ENCODE results near the gene NUP210. TPM values are rescaled to one million over a fixed set of nuclear protein-coding genes. Genes with fewer than 3 reads are reported as not detected.

Gene NUP210
- total and polyA plus RNA-seq, 3 experiments from 2014 or later: 87.4 to 146 (median 143) TPM

GRCh38 chr3:13427662-13428603, 7.8 kb upstream of the NUP210 start:
- H3K9me3 ChIP-seq (ENCODE audit: low read length): no peaks in the 10 kb centered on the region
- peaks cover 36% of the 10 kb centered on the region for H3K4me1 ChIP-seq (ENCODE audit: insufficient read depth, low read length)
- Mint-ChIP-seq H3K4me1 (peaks cover 14 to 35% (median 26%) of the 10 kb centered on the region in 3 donors), H3K27me3 (no peaks in the 10 kb centered on the region), H3K4me3 (peak overlapping the region; percentile 25 to 71 (median 49)), H3K27ac (peak overlapping the region; percentile 43 to 94 (median 86)), H3K9me3 (no peaks in the 10 kb centered on the region), H3K36me3 (no peaks in the 10 kb centered on the region)
- no peak overlapping the region for H3K4me3 ChIP-seq (ENCODE audit: low read length)
- no peaks in the 10 kb centered on the region for H3K36me3 ChIP-seq (ENCODE audit: insufficient read depth, low read length)
- POLR2A ChIA-PET: interaction anchor here (0.6 to 0.8 kb wide), 4 partner anchors 13 to 849 kb away, joined by 3 to 7 read pairs (median 4); no protein-coding TSS in a partner anchor
- CTCF ChIA-PET: interaction anchor here (0.9 to 4.3 kb wide), 6 partner anchors 8 to 121 kb away, joined by 3 to 31 read pairs (median 3); partner anchors contain the start of gene NUP210
- no peaks in the 10 kb centered on the region for H3K27me3 ChIP-seq (ENCODE audit: insufficient read depth, low read length, poor library complexity, severe bottlenecking)
- H3K27ac ChIP-seq (ENCODE audit: low read depth, low read length): no peak overlapping the region
- DNase-seq: peak in 2 of 5 donors; percentile 37 to 60

GRCh38 chr3:13426591-13426990, 6.5 kb upstream of the NUP210 start:
- H3K27ac Mint-ChIP-seq: peak overlapping the region in 1 of 8 donors; percentile 63
- peaks cover 23 to 44% (median 35%) of the 10 kb centered on the region in 3 donors for H3K4me1 Mint-ChIP-seq
- DNase-seq: no peak
- peaks cover 45% of the 10 kb centered on the region for H3K4me1 ChIP-seq (ENCODE audit: insufficient read depth, low read length)
- no peak overlapping the region for H3K27ac ChIP-seq (ENCODE audit: low read depth, low read length)
- POLR2A ChIA-PET: interaction anchor here (1.0 to 1.2 kb wide), 2 partner anchors 9 to 11 kb away, joined by 3 to 4 read pairs; no protein-coding TSS in a partner anchor
- CTCF ChIA-PET: interaction anchor here (0.7 to 4.3 kb wide), 3 partner anchors 10 to 35 kb away, joined by 3 to 31 read pairs (median 11); no protein-coding TSS in a partner anchor
- H3K9me3 ChIP-seq (ENCODE audit: low read length): no peaks in the 10 kb centered on the region
- H3K9me3 Mint-ChIP-seq: no peaks in the 10 kb centered on the region
- no peaks in the 10 kb centered on the region for H3K36me3 Mint-ChIP-seq
- H3K36me3 ChIP-seq (ENCODE audit: insufficient read depth, low read length): no peaks in the 10 kb centered on the region
- H3K4me3 ChIP-seq (ENCODE audit: low read length): no peak overlapping the region
- H3K4me3 Mint-ChIP-seq: no peak overlapping the region
- no peaks in the 10 kb centered on the region for H3K27me3 ChIP-seq (ENCODE audit: insufficient read depth, low read length, poor library complexity, severe bottlenecking)
- no peaks in the 10 kb centered on the region for H3K27me3 Mint-ChIP-seq

- Histone ChIP-seq H3K4me3 (ENCODE audit: low read length) (no peak overlapping the region), H3K4me1 (ENCODE audit: insufficient read depth, low read length) (peaks cover 51% of the 10 kb centered on the region), H3K27me3 (ENCODE audit: insufficient read depth, low read length, poor library complexity, severe bottlenecking) (no peaks in the 10 kb centered on the region), H3K9me3 (ENCODE audit: low read length) (no peaks in the 10 kb centered on the region), H3K36me3 (ENCODE audit: insufficient read depth, low read length) (no peaks in the 10 kb centered on the region), H3K27ac (ENCODE audit: low read depth, low read length) (no peak overlapping the region)
- H3K27me3 Mint-ChIP-seq: no peaks in the 10 kb centered on the region
- DNase-seq: no peak
- peak overlapping the region in 3 of 8 donors; percentile 24 to 93 (median 82) for H3K27ac Mint-ChIP-seq
- ChIA-PET CTCF (interaction anchor here (2.3 to 4.3 kb wide), 2 partner anchors 9 to 27 kb away, joined by 11 to 31 read pairs; no protein-coding TSS in a partner anchor), POLR2A (interaction anchor here (0.9 to 1.2 kb wide), 2 partner anchors 8 to 11 kb away, joined by 3 read pairs; no protein-coding TSS in a partner anchor)
- peaks cover 0 to 2% (median 0%) of the 10 kb centered on the region in 5 donors for H3K9me3 Mint-ChIP-seq
- peaks cover 0 to 2% (median 0%) of the 10 kb centered on the region in 3 donors for H3K36me3 Mint-ChIP-seq
- H3K4me1 Mint-ChIP-seq: peaks cover 32 to 53% (median 44%) of the 10 kb centered on the region in 3 donors
- peak overlapping the region in 1 of 7 donors; percentile 36 for H3K4me3 Mint-ChIP-seq
Measured at GRCh38 chr3:13425689-13426088, 5.6 kb upstream of the NUP210 start.

- no peaks in the 10 kb centered on the region for H3K9me3 ChIP-seq (ENCODE audit: low read length)
- Mint-ChIP-seq H3K27me3 (no peaks in the 10 kb centered on the region), H3K9me3 (peaks cover 0 to 3% (median 0%) of the 10 kb centered on the region in 5 donors), H3K4me1 (peaks cover 33 to 54% (median 44%) of the 10 kb centered on the region in 3 donors), H3K27ac (peak overlapping the region in 2 of 8 donors; percentile 15 to 47), H3K36me3 (peaks cover 0 to 3% (median 0%) of the 10 kb centered on the region in 3 donors), H3K4me3 (no peak overlapping the region)
- no peak overlapping the region for H3K27ac ChIP-seq (ENCODE audit: low read depth, low read length)
- CTCF ChIA-PET: interaction anchor here (2.3 to 4.3 kb wide), 2 partner anchors 9 to 28 kb away, joined by 11 to 31 read pairs; no protein-coding TSS in a partner anchor
- H3K4me1 ChIP-seq (ENCODE audit: insufficient read depth, low read length): peaks cover 51% of the 10 kb centered on the region
- no peaks in the 10 kb centered on the region for H3K27me3 ChIP-seq (ENCODE audit: insufficient read depth, low read length, poor library complexity, severe bottlenecking)
- no peak for DNase-seq
- POLR2A ChIA-PET: interaction anchor here (0.9 kb wide), 1 partner anchor 10 kb away, joined by 3 read pairs; no protein-coding TSS in a partner anchor
- no peak overlapping the region for H3K4me3 ChIP-seq (ENCODE audit: low read length)
- no peaks in the 10 kb centered on the region for H3K36me3 ChIP-seq (ENCODE audit: insufficient read depth, low read length)
Measured at GRCh38 chr3:13424865-13425617, 4.9 kb upstream of the NUP210 start.

- H3K27me3 Mint-ChIP-seq: no peaks in the 10 kb centered on the region
- no peak overlapping the region for H3K27ac ChIP-seq (ENCODE audit: low read depth, low read length)
- H3K9me3 Mint-ChIP-seq: peaks cover 0 to 3% (median 0%) of the 10 kb centered on the region in 5 donors
- no peaks in the 10 kb centered on the region for H3K9me3 ChIP-seq (ENCODE audit: low read length)
- H3K4me1 Mint-ChIP-seq: peaks cover 31 to 51% (median 41%) of the 10 kb centered on the region in 3 donors
- ChIA-PET CTCF (interaction anchor here (2.3 kb wide), 1 partner anchor 28 kb away, joined by 11 read pairs; no protein-coding TSS in a partner anchor), POLR2A (no interaction called here)
- H3K4me3 ChIP-seq (ENCODE audit: low read length): no peak overlapping the region
- no peak for DNase-seq
- no peak overlapping the region for H3K4me3 Mint-ChIP-seq
- peaks cover 0 to 4% (median 0%) of the 10 kb centered on the region in 3 donors for H3K36me3 Mint-ChIP-seq
- H3K27me3 ChIP-seq (ENCODE audit: insufficient read depth, low read length, poor library complexity, severe bottlenecking): no peaks in the 10 kb centered on the region
- peak overlapping the region in 3 of 8 donors; percentile 15 to 88 (median 68) for H3K27ac Mint-ChIP-seq
- no peaks in the 10 kb centered on the region for H3K36me3 ChIP-seq (ENCODE audit: insufficient read depth, low read length)
- peaks cover 49% of the 10 kb centered on the region for H3K4me1 ChIP-seq (ENCODE audit: insufficient read depth, low read length)
Measured at GRCh38 chr3:13424141-13424844, 4.2 kb upstream of the NUP210 start.

GRCh38 chr3:13420831-13421765, 976 bp upstream of the NUP210 start:
- H3K4me3 ChIP-seq (ENCODE audit: low read length): peak overlapping the region; percentile 69
- peak; percentile 75 to 89 (median 87) for DNase-seq
- H3K4me1 ChIP-seq (ENCODE audit: insufficient read depth, low read length): peaks cover 60% of the 10 kb centered on the region
- Mint-ChIP-seq H3K27ac (peak overlapping the region; percentile 94 to 100 (median 100)), H3K9me3 (peaks cover 0 to 3% (median 0%) of the 10 kb centered on the region in 5 donors), H3K4me1 (peaks cover 44 to 65% (median 59%) of the 10 kb centered on the region in 3 donors), H3K27me3 (peaks cover 0 to 4% of the 10 kb centered on the region in 2 donors), H3K4me3 (peak overlapping the region; percentile 87 to 99 (median 95)), H3K36me3 (peaks cover 0 to 12% (median 0%) of the 10 kb centered on the region in 3 donors)
- ChIA-PET CTCF (interaction anchor here (1.0 to 10.7 kb wide), 4 partner anchors 11 to 460 kb away, joined by 3 to 106 read pairs (median 4); no protein-coding TSS in a partner anchor), POLR2A (interaction anchor here (0.6 to 1.1 kb wide), 6 partner anchors 10 to 758 kb away, joined by 3 read pairs; no protein-coding TSS in a partner anchor)
- H3K27ac ChIP-seq (ENCODE audit: low read depth, low read length): peak overlapping the region; percentile 88
- no peaks in the 10 kb centered on the region for H3K27me3 ChIP-seq (ENCODE audit: insufficient read depth, low read length, poor library complexity, severe bottlenecking)
- no peaks in the 10 kb centered on the region for H3K9me3 ChIP-seq (ENCODE audit: low read length)
- H3K36me3 ChIP-seq (ENCODE audit: insufficient read depth, low read length): no peaks in the 10 kb centered on the region

Measured in CD8-positive, alpha-beta memory T cell (primary cell).